Large intestine (tissue), 3 donors: ENCODE data around the gene GUCD1. TPM values are rescaled to one million over a fixed set of nuclear protein-coding genes. Genes with fewer than 3 reads are reported as not detected.

Experiments
- DNase-seq, 2 donors: peaks; one replicate each; pipeline versions ENCODE4 v3.0.0 to v3.0.0-alpha.2; 2013
- H3K27ac ChIP-seq: one replicate; pipeline ENCODE4 v1.5.1; 2013; ENCODE audit warnings: low read length
- H3K27me3 ChIP-seq: 2 replicates; pipeline ENCODE4 v1.6.1; 2013; ENCODE audit warnings: low read length; ENCODE audit not compliant: control insufficient read depth, insufficient read depth
- H3K36me3 ChIP-seq: 2 replicates; pipeline ENCODE4 v1.6.1; 2013; ENCODE audit warnings: low read length; ENCODE audit not compliant: control insufficient read depth, insufficient read depth
- H3K4me1 ChIP-seq: one replicate; pipeline ENCODE4 v1.6.1; 2013; ENCODE audit warnings: low read length; ENCODE audit not compliant: control insufficient read depth, insufficient read depth
- H3K4me3 ChIP-seq: one replicate; pipeline ENCODE4 v1.5.1; 2013; ENCODE audit warnings: low read length
- H3K9me3 ChIP-seq: one replicate; pipeline ENCODE4 v1.6.1; 2013; ENCODE audit warnings: mild to moderate bottlenecking, low read depth, low read length, moderate library complexity; ENCODE audit not compliant: control insufficient read depth
- WGBS: methylation state at CpG from one replicate; pipeline ENCODE4 v1.1.5; 2013; ENCODE audit warnings: low lambda C conversion rate; ENCODE audit not compliant: insufficient coverage; 5-methylcytosine and 5-hydroxymethylcytosine counted together
- polyA plus RNA-seq: library from polyadenylated mRNA; unstranded; fragments of 120-200 nt; gene quantifications from one replicate; pipeline ENCODE4 v1.2.1, GENCODE V29; 2013

Gene GUCD1
- polyA plus RNA-seq, 1 donor, result 140 TPM

GRCh38 chr22:24583221-24584165 lies 28.6 kb upstream of the GUCD1 start:
- Histone ChIP-seq H3K4me3 (no peak overlapping the region), H3K27ac (no peak overlapping the region), H3K4me1 (peaks cover 20% of the 10 kb centered on the region), H3K9me3 (no peaks in the 10 kb centered on the region), H3K36me3 (peaks cover 30% of the 10 kb centered on the region), H3K27me3 (no peaks in the 10 kb centered on the region)
- WGBS, result no CpG with 5 or more reads among the region's 19 CpGs
- peak in 1 of 2 donors; percentile 19 for DNase-seq

DNA sequence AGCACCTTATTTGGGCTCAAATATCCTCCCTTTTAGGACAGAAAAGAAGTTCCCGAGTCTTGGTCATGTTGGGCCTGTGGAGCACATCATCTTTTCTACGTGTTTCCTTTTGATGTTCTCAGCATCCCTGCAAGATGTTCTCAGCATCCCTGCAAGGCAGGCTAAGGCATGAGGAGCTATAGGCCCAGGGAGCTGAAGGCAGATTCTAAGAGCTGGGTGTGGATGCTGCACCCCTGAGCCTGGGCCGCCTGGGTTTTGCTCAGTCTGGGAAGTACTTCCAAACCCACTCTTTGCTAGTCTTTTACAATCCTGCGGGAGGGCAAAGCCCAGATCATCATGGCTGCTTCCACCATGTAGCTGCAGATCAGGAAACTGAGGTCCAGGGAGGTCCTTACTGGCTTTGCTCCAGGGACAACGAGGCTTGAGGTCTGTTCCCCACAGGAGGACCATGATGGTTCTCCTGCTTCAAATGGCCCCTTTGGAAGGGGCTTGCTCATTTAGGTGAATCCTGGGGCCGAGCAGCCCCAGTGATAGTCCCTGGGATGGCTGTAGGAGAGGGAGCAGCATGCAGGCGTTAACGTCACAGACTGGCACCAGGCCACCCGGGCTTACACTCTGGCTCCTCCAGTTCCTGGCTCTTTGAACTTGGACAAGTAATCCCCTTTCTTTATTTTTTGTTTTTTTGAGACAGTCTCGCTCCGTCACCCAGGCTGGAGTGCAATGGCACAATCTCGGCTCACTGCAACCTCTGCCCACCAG lies 27.3 kb upstream of the GUCD1 start:
- no CpG with 5 or more reads among the region's 12 CpGs for WGBS
- peaks cover 28% of the 10 kb centered on the region for H3K4me1 ChIP-seq
- DNase-seq, result no peak

GRCh38 chr22:24580276-24580675 lies 25.3 kb upstream of the GUCD1 start:
- no peaks in the 10 kb centered on the region for H3K9me3 ChIP-seq
- H3K27ac ChIP-seq, result no peak overlapping the region
- peaks cover 41% of the 10 kb centered on the region for H3K4me1 ChIP-seq

More for the DNA sequence above, 27.3 kb upstream of the GUCD1 start:
- Histone ChIP-seq H3K9me3 (no peaks in the 10 kb centered on the region), H3K27me3 (no peaks in the 10 kb centered on the region), H3K27ac (no peak overlapping the region), H3K36me3 (peaks cover 17% of the 10 kb centered on the region), H3K4me3 (no peak overlapping the region)

DNA sequence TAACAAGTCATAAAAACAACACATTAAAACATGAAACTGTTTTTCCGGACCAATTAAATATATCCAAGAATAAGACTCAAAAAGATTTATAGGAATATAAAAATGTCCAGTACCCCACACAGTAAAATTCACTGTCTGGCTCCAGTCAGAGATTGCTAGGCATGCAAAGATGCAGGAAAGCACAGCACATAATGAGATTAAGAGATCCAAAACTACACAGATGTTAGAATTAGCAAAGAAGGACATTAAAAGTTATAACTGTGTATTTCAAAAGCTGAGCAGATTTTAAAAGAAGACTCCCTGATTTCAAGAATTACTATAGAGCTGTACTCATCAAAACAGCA lies 24.3 kb upstream of the GUCD1 start:
- Histone ChIP-seq H3K27ac (peak overlapping the region; percentile 67), H3K4me1 (peaks cover 41% of the 10 kb centered on the region), H3K9me3 (no peaks in the 10 kb centered on the region), H3K36me3 (peaks cover 9% of the 10 kb centered on the region), H3K27me3 (no peaks in the 10 kb centered on the region), H3K4me3 (no peak overlapping the region)
- WGBS, result 67% methylated on average over 1 of the region's 1 CpG
- no peak for DNase-seq

More at GRCh38 chr22:24580276-24580675, 25.3 kb upstream of the GUCD1 start:
- H3K4me3 ChIP-seq, result no peak overlapping the region
- no peaks in the 10 kb centered on the region for H3K27me3 ChIP-seq
- WGBS, result no CpG with 5 or more reads among the region's 2 CpGs
- DNase-seq, result no peak
- peaks cover 3% of the 10 kb centered on the region for H3K36me3 ChIP-seq

- Histone ChIP-seq H3K4me1 (peaks cover 41% of the 10 kb centered on the region), H3K4me3 (no peak overlapping the region), H3K27ac (peak overlapping the region; percentile 67), H3K36me3 (peaks cover 14% of the 10 kb centered on the region), H3K9me3 (no peaks in the 10 kb centered on the region), H3K27me3 (no peaks in the 10 kb centered on the region)
- no CpG with 5 or more reads among the region's 8 CpGs for WGBS
- DNase-seq, result peak; percentile 82 to 92
Measured at GRCh38 chr22:24578355-24579257, 23.7 kb upstream of the GUCD1 start.

GRCh38 chr22:24576778-24577177 lies 21.8 kb upstream of the GUCD1 start:
- peak overlapping the region; percentile 30 for H3K27ac ChIP-seq
- WGBS, result 50% methylated on average over 1 of the region's 1 CpG

DNA sequence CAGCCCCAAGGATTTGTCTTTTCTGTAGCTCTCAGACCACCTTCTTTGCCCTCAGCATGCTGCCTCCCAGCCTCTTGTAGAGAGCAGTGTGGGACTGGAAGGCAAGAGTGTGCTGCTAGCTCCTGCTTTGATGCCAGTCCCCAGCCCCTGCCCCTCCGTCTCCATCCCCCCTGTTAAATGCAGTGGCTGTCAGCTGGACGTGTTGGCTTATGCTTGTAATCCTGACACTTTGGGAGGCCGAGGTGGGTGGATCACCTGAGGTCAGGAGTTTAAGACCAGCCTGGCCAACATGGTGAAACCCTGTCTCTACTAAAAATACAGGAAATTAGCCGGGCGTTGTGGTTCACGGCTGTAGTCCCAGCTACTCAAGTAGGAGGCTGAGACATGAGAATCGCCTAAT lies 16.3 kb upstream of the GUCD1 start:
- H3K27ac ChIP-seq, result no peak overlapping the region
- H3K4me3 ChIP-seq, result no peak overlapping the region
- WGBS, result 100% methylated on average over 1 of the region's 7 CpGs
- H3K4me1 ChIP-seq, result peaks cover 3% of the 10 kb centered on the region
- no peaks in the 10 kb centered on the region for H3K27me3 ChIP-seq
- H3K36me3 ChIP-seq, result peaks cover 74% of the 10 kb centered on the region
- no peak for DNase-seq
- no peaks in the 10 kb centered on the region for H3K9me3 ChIP-seq

More at GRCh38 chr22:24576778-24577177, 21.8 kb upstream of the GUCD1 start:
- H3K4me3 ChIP-seq, result no peak overlapping the region
- peaks cover 34% of the 10 kb centered on the region for H3K4me1 ChIP-seq
- DNase-seq, result peak in 1 of 2 donors; percentile 73
- no peaks in the 10 kb centered on the region for H3K27me3 ChIP-seq
- peaks cover 32% of the 10 kb centered on the region for H3K36me3 ChIP-seq
- H3K9me3 ChIP-seq, result no peaks in the 10 kb centered on the region

GRCh38 chr22:24567668-24568067 lies 12.7 kb upstream of the GUCD1 start:
- peaks cover 65% of the 10 kb centered on the region for H3K36me3 ChIP-seq
- no peak overlapping the region for H3K4me3 ChIP-seq
- H3K9me3 ChIP-seq, result no peaks in the 10 kb centered on the region
- no peak overlapping the region for H3K27ac ChIP-seq
- H3K4me1 ChIP-seq, result peaks cover 20% of the 10 kb centered on the region
- H3K27me3 ChIP-seq, result no peaks in the 10 kb centered on the region
- DNase-seq, result no peak
- WGBS, result no CpG with 5 or more reads among the region's 10 CpGs

DNA sequence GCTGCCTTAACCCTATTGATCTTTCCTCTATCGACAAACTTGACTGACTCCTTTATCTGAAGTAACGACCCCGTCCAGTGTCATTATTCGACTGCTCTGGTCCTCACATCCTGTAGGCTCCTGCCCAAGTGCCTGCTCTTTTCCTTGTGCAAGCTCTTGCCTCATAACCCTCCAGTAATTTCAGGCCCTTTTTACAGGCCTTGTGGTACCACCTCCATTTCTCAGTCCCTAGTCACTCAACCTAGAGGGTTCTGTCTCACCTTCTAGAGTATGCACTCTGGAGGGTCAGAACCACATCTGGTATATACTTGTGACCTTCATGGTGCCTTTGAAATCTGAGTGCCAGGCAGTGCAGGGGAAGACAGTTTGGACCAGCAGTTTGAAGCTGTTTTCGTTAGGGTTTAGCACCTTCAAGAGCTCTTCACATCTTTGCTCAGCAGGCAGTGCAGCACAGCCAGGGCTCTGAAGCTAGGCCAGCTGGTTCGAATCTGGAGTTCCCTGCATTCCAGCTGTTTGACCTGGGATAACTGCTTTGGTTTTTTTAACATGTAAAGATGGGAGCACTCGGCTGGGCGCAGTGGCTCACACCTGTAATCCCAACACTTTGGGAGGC lies 12.1 kb upstream of the GUCD1 start:
- no peak overlapping the region for H3K27ac ChIP-seq
- WGBS, result no CpG with 5 or more reads among the region's 8 CpGs
- H3K36me3 ChIP-seq, result peaks cover 59% of the 10 kb centered on the region
- no peak for DNase-seq
- H3K4me3 ChIP-seq, result no peak overlapping the region
- H3K4me1 ChIP-seq, result peaks cover 20% of the 10 kb centered on the region
- H3K9me3 ChIP-seq, result no peaks in the 10 kb centered on the region
- H3K27me3 ChIP-seq, result no peaks in the 10 kb centered on the region
